Activated CD4-positive, alpha-beta T cell treated with anti-CD3 and anti-CD28 coated beads for 36 hours (primary cell): ENCODE measurements around the gene DNAJC11. TPM values are rescaled to one million over a fixed set of nuclear protein-coding genes. Genes with fewer than 3 reads are reported as not detected.

Experiments used
- ATAC-seq: fragments of 200-7000 bp; cut with Tn5 transposase; one replicate; pipeline ENCODE4 v1.10.0; 2021; ENCODE audit warnings: mild to moderate bottlenecking, moderate library complexity
- CTCF ChIA-PET: fragments of 350-600 bp; sonication (Branson Sonifier 250); formaldehyde crosslinking; loops from one replicate; lab custom pipeline; 2021; ENCODE audit warnings: antibody characterized with exemption; lab: Charles Lee
- POLR2A ChIA-PET: fragments of 350-600 bp; sonication (Branson Sonifier 250); formaldehyde crosslinking; loops from one replicate; lab custom pipeline; 2021; ENCODE audit warnings: antibody characterized with exemption, inconsistent platforms; lab: Charles Lee
- DNase-seq: peaks from one replicate; pipeline ENCODE4 v3.0.0-alpha.2; 2020
- H3K27ac Mint-ChIP-seq: one replicate; pipeline ENCODE4 v1.8.0; 2021; ENCODE audit warnings: mixed read lengths
- H3K27me3 Mint-ChIP-seq: one replicate; pipeline ENCODE4 v1.8.0; 2021; ENCODE audit warnings: mixed read lengths
- H3K36me3 Mint-ChIP-seq: one replicate; pipeline ENCODE4 v1.8.0; 2021; ENCODE audit warnings: low read depth, mixed read lengths
- H3K4me1 Mint-ChIP-seq: one replicate; pipeline ENCODE4 v1.8.0; 2021; ENCODE audit warnings: mixed read lengths
- H3K4me3 Mint-ChIP-seq: one replicate; pipeline ENCODE4 v1.8.0; 2021; ENCODE audit warnings: mild to moderate bottlenecking, moderate library complexity, mixed read lengths
- H3K9me3 Mint-ChIP-seq: one replicate; pipeline ENCODE4 v1.8.0; 2021; ENCODE audit warnings: low read depth, mixed read lengths
- intact Hi-C, 2 experiments: fragments of 100-400 bp; cut with DNase I in 1 of 2; cut with micrococcal nuclease in 1 of 2; formaldehyde crosslinking; loops; one replicate each; pipeline versions ENCODE4 v1.14.2 to v1.15.1; 2022 to 2024; cut with DNase I, micrococcal nuclease
- total RNA-seq, 2 experiments: library from RNA; stranded (reverse); gene quantifications; one replicate each; pipeline ENCODE4 v1.2.3, GENCODE V29; 2021

Gene DNAJC11
- total RNA-seq, 2 experiments from 2014 or later = 53.2 to 62.0 TPM

- POLR2A ChIA-PET = interaction anchor here (1.0 kb wide), 1 partner anchor 10 kb away, joined by 3 read pairs; the partner anchor contains the start of gene ZBTB48
- Mint-ChIP-seq H3K27me3 (no peaks in the 10 kb centered on the region), H3K4me1 (peaks cover 2% of the 10 kb centered on the region), H3K27ac (no peak overlapping the region), H3K4me3 (no peak overlapping the region), H3K9me3 (no peaks in the 10 kb centered on the region), H3K36me3 (peaks cover 12% of the 10 kb centered on the region)
- CTCF ChIA-PET = interaction anchor here (0.7 to 1.5 kb wide), 2 partner anchors 99 to 109 kb away, joined by 3 to 5 read pairs; no protein-coding TSS in a partner anchor
- intact Hi-C loops = no loop called here
- ATAC-seq (no peak), DNase-seq (no peak)
Observed at GRCh38 chr1:6590046-6590445, 111.6 kb downstream of the DNAJC11 start.

- Mint-ChIP-seq H3K27me3 (no peaks in the 10 kb centered on the region), H3K9me3 (no peaks in the 10 kb centered on the region), H3K36me3 (peaks cover 7% of the 10 kb centered on the region), H3K4me3 (no peak overlapping the region), H3K27ac (no peak overlapping the region), H3K4me1 (peaks cover 7% of the 10 kb centered on the region)
- POLR2A ChIA-PET = interaction anchor here (0.9 to 1.0 kb wide), 2 partner anchors 9 to 11 kb away, joined by 3 read pairs; partner anchors contain the start of gene ZBTB48
- CTCF ChIA-PET = interaction anchor here (0.5 to 1.5 kb wide), 5 partner anchors 18 to 319 kb away, joined by 3 to 5 read pairs (median 3); no protein-coding TSS in a partner anchor
- ATAC-seq = no peak
- intact Hi-C loops = no loop called here
- no peak for DNase-seq
Observed at GRCh38 chr1:6588893-6589520, 112.6 kb downstream of the DNAJC11 start.

- no peak for ATAC-seq
- no peak for DNase-seq
Observed at GRCh38 chr1:6588128-6588892, 113.3 kb downstream of the DNAJC11 start.

GRCh38 chr1:6587261-6588005 is 114.2 kb downstream of the DNAJC11 start:
- H3K27me3 Mint-ChIP-seq = no peaks in the 10 kb centered on the region
- no peak for ATAC-seq
- DNase-seq = no peak
- no peak overlapping the region for H3K27ac Mint-ChIP-seq
- intact Hi-C loops = no loop called here
- ChIA-PET CTCF (interaction anchor here (0.6 kb wide), 1 partner anchor 34 kb away, joined by 3 read pairs; no protein-coding TSS in a partner anchor), POLR2A (interaction anchor here (0.5 kb wide), 1 partner anchor 17 kb away, joined by 3 read pairs; no protein-coding TSS in a partner anchor)
- peaks cover 9% of the 10 kb centered on the region for H3K4me1 Mint-ChIP-seq
- H3K4me3 Mint-ChIP-seq = no peak overlapping the region
- H3K9me3 Mint-ChIP-seq = no peaks in the 10 kb centered on the region
- H3K36me3 Mint-ChIP-seq = peaks cover 5% of the 10 kb centered on the region

More at GRCh38 chr1:6588128-6588892, 113.3 kb downstream of the DNAJC11 start:
- Mint-ChIP-seq H3K36me3 (peaks cover 5% of the 10 kb centered on the region), H3K27me3 (no peaks in the 10 kb centered on the region), H3K9me3 (no peaks in the 10 kb centered on the region), H3K4me1 (peaks cover 7% of the 10 kb centered on the region), H3K27ac (no peak overlapping the region), H3K4me3 (no peak overlapping the region)
- intact Hi-C loops = no loop called here
- ChIA-PET POLR2A (no interaction called here), CTCF (interaction anchor here (0.5 to 1.5 kb wide), 3 partner anchors 18 to 123 kb away, joined by 3 to 5 read pairs (median 3); no protein-coding TSS in a partner anchor)

GRCh38 chr1:6586404-6586816 is 115.2 kb downstream of the DNAJC11 start:
- H3K4me1 Mint-ChIP-seq = peaks cover 16% of the 10 kb centered on the region
- CTCF ChIA-PET = interaction anchor here (0.6 to 1.0 kb wide), 2 partner anchors 11 to 92 kb away, joined by 3 read pairs; no protein-coding TSS in a partner anchor
- H3K36me3 Mint-ChIP-seq = peaks cover 7% of the 10 kb centered on the region
- DNase-seq = no peak
- H3K4me3 Mint-ChIP-seq = no peak overlapping the region
- POLR2A ChIA-PET = no interaction called here
- no peak for ATAC-seq
- no peaks in the 10 kb centered on the region for H3K27me3 Mint-ChIP-seq
- intact Hi-C loops = no loop called here
- no peaks in the 10 kb centered on the region for H3K9me3 Mint-ChIP-seq
- no peak overlapping the region for H3K27ac Mint-ChIP-seq

- H3K4me3 Mint-ChIP-seq = no peak overlapping the region
- peaks cover 21% of the 10 kb centered on the region for H3K4me1 Mint-ChIP-seq
- no peaks in the 10 kb centered on the region for H3K9me3 Mint-ChIP-seq
- peaks cover 10% of the 10 kb centered on the region for H3K36me3 Mint-ChIP-seq
- ATAC-seq = no peak
- H3K27me3 Mint-ChIP-seq = no peaks in the 10 kb centered on the region
- ChIA-PET POLR2A (no interaction called here), CTCF (interaction anchor here (1.0 to 2.6 kb wide), 2 partner anchors 14 to 93 kb away, joined by 3 to 9 read pairs; no protein-coding TSS in a partner anchor)
- DNase-seq = no peak
- intact Hi-C loops = no loop called here
- H3K27ac Mint-ChIP-seq = no peak overlapping the region
Observed at GRCh38 chr1:6585841-6586240, 115.8 kb downstream of the DNAJC11 start.

GRCh38 chr1:6585081-6585722 is 116.4 kb downstream of the DNAJC11 start:
- Mint-ChIP-seq H3K27ac (no peak overlapping the region), H3K4me3 (no peak overlapping the region)

More at GRCh38 chr1:6585081-6585722, 116.4 kb downstream of the DNAJC11 start:
- intact Hi-C loops = no loop called here
- CTCF ChIA-PET = interaction anchor here (1.0 to 2.6 kb wide), 2 partner anchors 14 to 94 kb away, joined by 3 to 9 read pairs; no protein-coding TSS in a partner anchor
- Mint-ChIP-seq H3K9me3 (no peaks in the 10 kb centered on the region), H3K36me3 (peaks cover 7% of the 10 kb centered on the region), H3K27me3 (no peaks in the 10 kb centered on the region), H3K4me1 (peaks cover 26% of the 10 kb centered on the region)
- POLR2A ChIA-PET = no interaction called here
- ATAC-seq (no peak), DNase-seq (no peak)

Other genes with a start within 250 kb of the DNAJC11 start
- gene TNFRSF25, start 235.6 kb downstream of the DNAJC11 start, total RNA-seq = 10 to 100 TPM; 57.3 to 66.7 TPM
- gene PLEKHG5, start 210.1 kb downstream of the DNAJC11 start, total RNA-seq = 1 to 10 TPM in 1 of 2 experiments, under 1 TPM in 1; 0.76 to 1.1 TPM
- 10 to 100 TPM; 37.4 to 44.7 TPM for gene NOL9, start 147.3 kb downstream of the DNAJC11 start, total RNA-seq
- under 1 TPM in 1 of 2 experiments, not detected in 1; 0.07 TPM for gene TAS1R1, start 146.5 kb downstream of the DNAJC11 start, total RNA-seq
- 10 to 100 TPM; 23.2 to 26.0 TPM for gene ZBTB48, start 121.8 kb downstream of the DNAJC11 start, total RNA-seq
- gene KLHL21, start 98.9 kb downstream of the DNAJC11 start, total RNA-seq = 10 to 100 TPM; 12.4 to 15.7 TPM
- 10 to 100 TPM; 13.2 to 13.6 TPM for gene PHF13, start 88.1 kb downstream of the DNAJC11 start, total RNA-seq
- gene THAP3, start 76.9 kb downstream of the DNAJC11 start, total RNA-seq = 10 to 100 TPM; 19.4 to 22.1 TPM
- 10 to 100 TPM; 62.3 to 76.7 TPM for gene CAMTA1, start 83.6 kb upstream of the DNAJC11 start, total RNA-seq